AG04449 (cell line): ENCODE measurements around the gene FPR1.

Experiments used
- CTCF ChIA-PET: fragments of 350-600 bp; formaldehyde crosslinking; extraction: SDS; loops from one replicate; lab custom pipeline; 2021; ENCODE audit warnings: antibody characterized with exemption; lab: Yijun Ruan, JAX
- POLR2A ChIA-PET: fragments of 400-600, 350-600 bp; formaldehyde crosslinking; extraction: SDS; loops from one replicate; lab custom pipeline; 2020; ENCODE audit warnings: antibody characterized with exemption, inconsistent platforms; lab: Yijun Ruan, JAX
- DNase-seq: peaks from one replicate; pipeline ENCODE4 v3.0.0-alpha.2; 2010; ENCODE audit warnings: low read depth, low spot score
- H3K4me3 ChIP-seq: 2 replicates; pipeline ENCODE4 v1.5.1; 2011; ENCODE audit warnings: low read depth, mild to moderate bottlenecking, control low read depth, low read length
- TF ChIP-seq, protein P1 (sequence below): IDR thresholded peaks from one replicate; pipeline ENCODE4 v1.5.1; 2011; ENCODE audit warnings: mild to moderate bottlenecking, moderate library complexity, low read length, control low read depth, inconsistent platforms; ENCODE audit not compliant: insufficient read depth; ENCODE audit errors: missing control alignments

Gene FPR1

DNA sequence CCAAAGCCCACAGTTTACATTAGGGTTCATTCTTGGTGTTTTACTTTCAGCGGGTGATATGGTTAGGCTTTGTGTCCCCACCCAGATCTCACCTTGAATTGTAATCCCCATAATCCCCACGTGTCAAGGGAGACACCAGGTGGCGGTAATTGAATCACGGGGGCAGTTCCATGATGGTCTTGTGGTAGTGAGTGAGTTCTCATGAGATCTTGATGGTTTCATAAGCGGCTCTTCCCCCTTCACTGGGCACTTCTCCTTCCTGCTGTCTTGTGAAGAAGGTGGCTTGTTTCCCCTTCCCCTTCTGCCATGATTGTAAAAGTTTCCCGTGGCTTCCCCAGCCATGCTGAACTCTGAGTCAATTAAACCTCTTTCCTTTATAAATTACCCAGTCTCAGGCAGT, 21.3 kb upstream of the FPR1 start:
- CTCF ChIA-PET: no interaction called here
- no peak overlapping the region for H3K4me3 ChIP-seq
- TF ChIP-seq, protein P1, sequence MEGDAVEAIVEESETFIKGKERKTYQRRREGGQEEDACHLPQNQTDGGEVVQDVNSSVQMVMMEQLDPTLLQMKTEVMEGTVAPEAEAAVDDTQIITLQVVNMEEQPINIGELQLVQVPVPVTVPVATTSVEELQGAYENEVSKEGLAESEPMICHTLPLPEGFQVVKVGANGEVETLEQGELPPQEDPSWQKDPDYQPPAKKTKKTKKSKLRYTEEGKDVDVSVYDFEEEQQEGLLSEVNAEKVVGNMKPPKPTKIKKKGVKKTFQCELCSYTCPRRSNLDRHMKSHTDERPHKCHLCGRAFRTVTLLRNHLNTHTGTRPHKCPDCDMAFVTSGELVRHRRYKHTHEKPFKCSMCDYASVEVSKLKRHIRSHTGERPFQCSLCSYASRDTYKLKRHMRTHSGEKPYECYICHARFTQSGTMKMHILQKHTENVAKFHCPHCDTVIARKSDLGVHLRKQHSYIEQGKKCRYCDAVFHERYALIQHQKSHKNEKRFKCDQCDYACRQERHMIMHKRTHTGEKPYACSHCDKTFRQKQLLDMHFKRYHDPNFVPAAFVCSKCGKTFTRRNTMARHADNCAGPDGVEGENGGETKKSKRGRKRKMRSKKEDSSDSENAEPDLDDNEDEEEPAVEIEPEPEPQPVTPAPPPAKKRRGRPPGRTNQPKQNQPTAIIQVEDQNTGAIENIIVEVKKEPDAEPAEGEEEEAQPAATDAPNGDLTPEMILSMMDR: no peak
- DNase-seq: no peak
- POLR2A ChIA-PET: no interaction called here

DNA sequence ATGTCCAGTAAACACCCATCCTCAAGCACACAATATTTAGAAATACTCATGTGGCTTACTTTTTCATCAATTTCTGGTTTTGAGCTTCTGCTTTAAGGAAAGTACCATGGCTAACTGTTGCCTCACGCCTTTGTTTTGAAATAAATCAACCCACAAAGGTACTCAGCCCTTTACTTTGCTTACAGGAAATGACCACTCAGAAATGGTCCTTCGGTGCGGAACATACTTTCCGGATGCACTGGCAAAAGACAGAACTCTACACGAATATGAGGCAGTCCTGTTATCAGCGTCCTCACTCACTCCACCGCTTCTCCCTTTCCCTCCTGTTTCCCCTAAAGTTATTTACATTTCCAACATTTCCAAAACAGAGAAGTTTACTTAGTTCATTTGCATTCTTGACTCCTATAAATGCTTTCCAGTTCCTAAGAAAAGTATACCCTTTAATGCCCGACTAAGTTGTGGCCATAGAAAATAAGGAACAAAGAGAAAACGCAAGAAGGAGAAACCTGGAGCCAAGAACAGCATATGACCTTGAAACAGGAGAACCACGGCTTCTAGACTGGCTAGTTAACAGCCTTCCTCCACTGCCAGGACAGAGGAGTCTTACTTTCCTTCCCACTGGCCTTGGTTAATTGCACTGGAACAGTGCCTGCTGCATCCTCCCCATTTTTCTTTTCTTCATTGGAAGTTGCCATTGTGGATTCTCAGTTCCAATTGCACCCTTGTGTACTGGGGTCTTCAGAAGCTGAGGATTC, 19.9 kb upstream of the FPR1 start:
- no peak for DNase-seq
- H3K4me3 ChIP-seq: no peak overlapping the region
- TF ChIP-seq, protein P1: no peak
- POLR2A ChIA-PET: no interaction called here
- CTCF ChIA-PET: interaction anchor here (0.6 kb wide), 1 partner anchor 515 kb away, joined by 3 read pairs; no protein-coding TSS in a partner anchor

GRCh38 chr19:51766461-51766860, 14.8 kb upstream of the FPR1 start:
- TF ChIP-seq, protein P1: no peak
- CTCF ChIA-PET: no interaction called here

GRCh38 chr19:51765086-51765485, 13.4 kb upstream of the FPR1 start:
- TF ChIP-seq, protein P1: no peak
- H3K4me3 ChIP-seq: no peak overlapping the region
- DNase-seq: no peak
- POLR2A ChIA-PET: no interaction called here
- CTCF ChIA-PET: no interaction called here

More at GRCh38 chr19:51766461-51766860, 14.8 kb upstream of the FPR1 start:
- no peak overlapping the region for H3K4me3 ChIP-seq
- POLR2A ChIA-PET: no interaction called here
- DNase-seq: no peak

DNA sequence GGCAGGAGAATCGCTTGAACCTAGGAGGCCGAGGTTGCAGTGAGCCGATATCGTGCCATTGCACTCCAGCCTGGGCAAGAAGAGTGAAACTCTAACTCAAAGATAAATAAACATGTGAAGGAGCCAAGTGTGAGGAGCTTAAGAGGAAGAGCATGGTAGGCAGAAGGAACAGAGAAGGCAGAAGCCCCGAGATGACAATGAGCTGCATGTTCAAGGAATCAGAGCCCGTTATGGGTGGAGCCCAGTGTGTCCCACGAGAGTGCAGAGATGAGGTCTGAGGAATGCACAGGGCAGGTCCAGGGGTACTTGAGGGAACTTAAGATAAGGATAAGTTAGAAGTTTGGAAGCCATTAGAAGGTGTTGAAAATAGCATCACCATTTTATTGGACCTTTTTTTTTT, 10.0 kb upstream of the FPR1 start:
- CTCF ChIA-PET: interaction anchor here (1.0 kb wide), 1 partner anchor 15 kb away, joined by 3 read pairs; no protein-coding TSS in a partner anchor
- DNase-seq: no peak
- TF ChIP-seq, protein P1: no peak
- H3K4me3 ChIP-seq: no peak overlapping the region
- POLR2A ChIA-PET: no interaction called here

DNA sequence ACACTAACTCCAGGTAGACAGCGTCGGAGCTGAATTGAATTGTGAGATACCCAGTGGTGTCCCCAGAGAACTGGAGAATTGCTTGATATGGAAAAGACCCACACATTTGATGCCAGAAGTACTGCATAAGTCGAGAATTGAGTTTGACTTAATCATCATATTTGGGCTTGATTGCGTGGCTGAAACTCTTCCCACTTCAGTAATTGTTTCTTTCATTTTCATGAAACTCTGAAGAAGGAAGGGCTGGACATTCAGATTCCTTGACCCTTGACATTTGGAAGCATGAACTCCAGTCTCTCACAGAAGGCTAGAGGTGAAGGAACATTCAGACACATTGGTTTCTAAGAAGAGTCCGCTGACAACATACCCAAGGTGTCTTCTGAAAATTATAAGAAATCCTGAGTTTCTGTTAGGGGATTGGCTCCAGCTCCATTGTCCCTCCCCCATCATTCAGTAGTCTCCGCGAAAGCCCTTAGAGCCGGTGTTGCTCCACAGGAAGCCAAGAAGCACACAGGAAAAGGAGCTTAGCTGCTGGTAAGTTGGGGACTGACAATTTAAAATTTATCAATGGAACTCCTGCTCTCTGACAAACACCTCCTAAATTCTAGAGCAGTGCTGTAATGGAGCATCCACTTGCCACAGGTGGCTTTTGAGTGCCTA, 9.1 kb upstream of the FPR1 start, which contains the start of gene FPR2:
Gene FPR2, plus strand, starts transcription at position 484 of the 660 bp plus-strand sequence. CDS start 7,479 bp downstream, outside the sequence.
- ChIA-PET CTCF (no interaction called here), POLR2A (no interaction called here)
- H3K4me3 ChIP-seq: no peak within 1 kb of the TSS
- TF ChIP-seq, protein P1: no peak
- DNase-seq: no peak
